ENCODE data around the gene LRRC52. TPM values are rescaled to one million over a fixed set of nuclear protein-coding genes. Genes with fewer than 3 reads are reported as not detected.

The LRRC52 gene
- total and polyA plus RNA-seq, 2 of the 13 experiments (the other 11 are each of a cell fraction or from before 2014, with no cell fraction given): not detected

- TF ChIP-seq ZNF275 (CRISPR knock-in tag; IDR thresholded peaks at IDR 0.05; ENCODE audit: borderline replicate concordance): no peak
- TF ChIP-seq ZNF484 (CRISPR knock-in tag; IDR thresholded peaks at IDR 0.05; ENCODE audit: borderline replicate concordance, low read depth): no peak
- no peak for TF ChIP-seq ZNF879 (CRISPR knock-in tag; IDR thresholded peaks at IDR 0.05)
- no peak for TF ChIP-seq SRF (IDR thresholded peaks at IDR 0.05; ENCODE audit: low read depth, low read length)
- TF ChIP-seq TCF7L2 (IDR thresholded peaks at IDR 0.05; ENCODE audit: low read depth, low read length): no peak
- TF ChIP-seq KLF15 (CRISPR knock-in tag; IDR thresholded peaks at IDR 0.05; ENCODE audit: borderline replicate concordance): no peak
- TF ChIP-seq ZNF12 (CRISPR knock-in tag; IDR thresholded peaks at IDR 0.05): 0 out of 2 replicates have a peak, but pooled peaks have one; percentile 33
- no peak for TF ChIP-seq HOXD1 (CRISPR knock-in tag; IDR thresholded peaks at IDR 0.05)
- TF ChIP-seq ZNF432 (CRISPR knock-in tag; IDR thresholded peaks at IDR 0.05; ENCODE audit: borderline replicate concordance): no peak
- TF ChIP-seq RXRA (CRISPR knock-in tag; IDR thresholded peaks at IDR 0.05): no peak
- TF ChIP-seq ZNF775 (CRISPR knock-in tag; IDR thresholded peaks at IDR 0.05; ENCODE audit: borderline replicate concordance): no peak
- TF ChIP-seq KDM5A (IDR thresholded peaks at IDR 0.05; ENCODE audit: borderline replicate concordance, low read length): no peak
- TF ChIP-seq MIXL1 (CRISPR knock-in tag; IDR thresholded peaks at IDR 0.05): peak; percentile 52; the same call in 1 of the 2 replicates
- no peak for TF ChIP-seq TBX3 (IDR thresholded peaks at IDR 0.05; ENCODE audit: borderline replicate concordance)
- no peak for TF ChIP-seq CENPX (CRISPR knock-in tag; IDR thresholded peaks at IDR 0.05)
- TF ChIP-seq HNRNPLL (IDR thresholded peaks at IDR 0.05; ENCODE audit: low read depth, low read length, poor library complexity, severe bottlenecking): no peak
- TF ChIP-seq RNF219 (CRISPR knock-in tag; IDR thresholded peaks at IDR 0.05): no peak
- TF ChIP-seq MIER3 (CRISPR knock-in tag; IDR thresholded peaks at IDR 0.05; ENCODE audit: borderline replicate concordance): no peak
- no peak for TF ChIP-seq ZSCAN22 (CRISPR knock-in tag; IDR thresholded peaks at IDR 0.05)
- no peak for TF ChIP-seq GABPB1 (CRISPR knock-in tag; IDR thresholded peaks at IDR 0.05)
- no peak for TF ChIP-seq ZNF337 (CRISPR knock-in tag; IDR thresholded peaks at IDR 0.05; ENCODE audit: borderline replicate concordance, low read depth)
- TF ChIP-seq HOXA3 (CRISPR knock-in tag; IDR thresholded peaks at IDR 0.05): no peak; the same call in 1 of the 2 replicates
- TF ChIP-seq ZNF550 (CRISPR knock-in tag; IDR thresholded peaks at IDR 0.05; ENCODE audit: borderline replicate concordance): no peak
- TF ChIP-seq ZBTB8A (CRISPR knock-in tag; IDR thresholded peaks at IDR 0.05; ENCODE audit: borderline replicate concordance, low read depth): no peak
- no peak for TF ChIP-seq MTF1 (CRISPR knock-in tag; IDR thresholded peaks at IDR 0.05)
- TF ChIP-seq ASH2L (IDR thresholded peaks at IDR 0.05; ENCODE audit: insufficient read length, low read depth, low read length): peak; percentile 96
- peak; percentile 78 for TF ChIP-seq HNF4G (IDR thresholded peaks at IDR 0.05; ENCODE audit: borderline replicate concordance, low read depth, low read length)
- no peak; the same call in 1 of the 2 replicates for TF ChIP-seq HNF4G (CRISPR knock-in tag; IDR thresholded peaks at IDR 0.05; ENCODE audit: borderline replicate concordance, low read depth)
- TF ChIP-seq, protein P1, sequence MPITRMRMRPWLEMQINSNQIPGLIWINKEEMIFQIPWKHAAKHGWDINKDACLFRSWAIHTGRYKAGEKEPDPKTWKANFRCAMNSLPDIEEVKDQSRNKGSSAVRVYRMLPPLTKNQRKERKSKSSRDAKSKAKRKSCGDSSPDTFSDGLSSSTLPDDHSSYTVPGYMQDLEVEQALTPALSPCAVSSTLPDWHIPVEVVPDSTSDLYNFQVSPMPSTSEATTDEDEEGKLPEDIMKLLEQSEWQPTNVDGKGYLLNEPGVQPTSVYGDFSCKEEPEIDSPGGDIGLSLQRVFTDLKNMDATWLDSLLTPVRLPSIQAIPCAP (CRISPR knock-in tag; IDR thresholded peaks at IDR 0.05; ENCODE audit: low read depth): no peak
- TF ChIP-seq SAP130 (CRISPR knock-in tag; IDR thresholded peaks at IDR 0.05; ENCODE audit: low read depth): peak; percentile 43
Measured at GRCh38 chr1:165525708-165526107, 18.1 kb upstream of the LRRC52 start (continued).

All from HepG2 (cell line).